GM21526 (cell line): ENCODE measurements around the gene COPG1.

Experiments used
- ATAC-seq: cut with Tn5 transposase; IDR thresholded peaks from one replicate; pipeline ENCODE4 v1.9.1; 2021; ENCODE audit warnings: moderate library complexity; ENCODE audit not compliant: unreplicated experiment, low FRiP score

Gene COPG1

GRCh38 chr3:129326595-129326994 lies 77.2 kb downstream of the COPG1 start:
- ATAC-seq = no peak
